Panc1 (cell line): ENCODE measurements around the gene ZBTB46. TPM values are rescaled to one million over a fixed set of nuclear protein-coding genes. Genes with fewer than 3 reads are reported as not detected.

Experiments used
- ATAC-seq: fragments of 200-7000 bp; cut with Tn5 transposase; 2 replicates; pipeline ENCODE4 v1.9.1; 2020; ENCODE audit warnings: mild to moderate bottlenecking, moderate library complexity
- BruUV-seq: library from RNA; stranded (reverse); fragments of 400-500 nt; replicated peaks from 2 replicates; lab custom pipeline; 2021; lab: Mats Ljungman, UMichigan
- CTCF ChIA-PET: fragments of 300-600 bp; sonication (Branson Sonifier 250); formaldehyde crosslinking; loops from one replicate; lab custom pipeline; 2022; ENCODE audit warnings: antibody characterized with exemption; lab: Charles Lee
- POLR2A ChIA-PET: fragments of 300-600 bp; sonication (Branson Sonifier 250); formaldehyde crosslinking; loops from one replicate; lab custom pipeline; 2022; ENCODE audit warnings: antibody characterized with exemption; lab: Charles Lee
- DNase-seq: peaks from one replicate; pipeline ENCODE4 v3.0.0-alpha.2; 2010; ENCODE audit warnings: low read depth, low spot score
- H3K27ac ChIP-seq: 2 replicates; pipeline ENCODE4 v1.5.1; 2011; ENCODE audit warnings: mild to moderate bottlenecking, low read length, inconsistent platforms
- H3K27me3 ChIP-seq: fragments of 200-500 bp; sonication (Bioruptor generic); 2 replicates; pipeline ENCODE4 v1.6.0; 2014; ENCODE audit warnings: low read length, inconsistent platforms; ENCODE audit not compliant: control insufficient read depth, insufficient read depth
- H3K36me3 ChIP-seq: fragments of 200-500 bp; sonication (Bioruptor generic); 2 replicates; pipeline ENCODE4 v1.5.1; 2014; ENCODE audit warnings: inconsistent platforms, mild to moderate bottlenecking, low read length, moderate library complexity; ENCODE audit not compliant: control insufficient read depth, insufficient read depth
- H3K4me1 ChIP-seq: 2 replicates; pipeline ENCODE4 v1.5.1; 2011; ENCODE audit warnings: inconsistent platforms, mild to moderate bottlenecking, low read length, moderate library complexity; ENCODE audit not compliant: control insufficient read depth, insufficient read depth
- H3K4me3 ChIP-seq, 2 experiments: 2 replicates each; pipeline ENCODE4 v1.5.1; 2011 to 2012; ENCODE audit warnings: low read depth in 2 of 2, low read length in 2 of 2, mild to moderate bottlenecking in 2 of 2, inconsistent platforms in 1 of 2, moderate library complexity in 1 of 2
- H3K9me3 ChIP-seq: fragments of 200-500 bp; sonication (Bioruptor generic); 2 replicates; pipeline ENCODE4 v1.5.1; 2014; ENCODE audit warnings: low read depth, mild to moderate bottlenecking, inconsistent platforms, low read length, moderate library complexity; ENCODE audit not compliant: control insufficient read depth, insufficient read depth
- CTCF ChIP-seq: fragments of 450-650 bp; IDR thresholded peaks from 2 replicates; pipeline ENCODE4 v1.5.1; 2017; ENCODE audit warnings: mild to moderate bottlenecking
- POLR2AphosphoS5 ChIP-seq: IDR thresholded peaks from 2 replicates; pipeline ENCODE4 v1.6.1; 2012; ENCODE audit warnings: mild to moderate bottlenecking, low read depth, low read length, moderate library complexity
- REST ChIP-seq, 2 experiments: IDR thresholded peaks; 2 replicates each; pipeline ENCODE4 v1.6.1; 2011 to 2012; ENCODE audit warnings: low read depth in 2 of 2, control low read depth in 1 of 2, low read length in 1 of 2, mild to moderate bottlenecking in 1 of 2, moderate library complexity in 1 of 2; ENCODE audit not compliant: insufficient read depth in 1 of 2
- SIN3A ChIP-seq: IDR thresholded peaks from 2 replicates; pipeline ENCODE4 v1.6.1; 2012; ENCODE audit warnings: low read depth, mild to moderate bottlenecking, low read length, moderate library complexity, borderline replicate concordance; ENCODE audit not compliant: insufficient read depth
- TCF7L2 ChIP-seq: IDR thresholded peaks from 2 replicates; pipeline ENCODE4 v1.6.1; 2011; ENCODE audit warnings: mild to moderate bottlenecking, low read depth, low read length, inconsistent platforms
- in situ Hi-C: cut with HindIII; loops from 2 replicates; pipeline ENCODE4 v1.10.0; 2016; ENCODE audit warnings: low sequenced_read_pairs, low pct_unique_long_range_greater_than_20kb
- intact Hi-C: fragments of 100-400 bp; cut with micrococcal nuclease; formaldehyde crosslinking; loops from one replicate; pipeline ENCODE4 v1.10.0; 2022; ENCODE audit not compliant: unreplicated experiment
- total RNA-seq: library from RNA; stranded (reverse); gene quantifications from one replicate; pipeline ENCODE4 v1.2.1, GENCODE V29; 2021; ENCODE audit not compliant: unreplicated experiment

ZBTB46 gene
- total RNA-seq, 1 experiment from 2014 or later, result 15.2 TPM

GRCh38 chr20:63695424-63696305 lies 135.4 kb downstream of the ZBTB46 start:
- DNase-seq, result no peak
- intact Hi-C loops (no loop called here), in situ Hi-C loops (no loop called here)
- TF ChIP-seq POLR2AphosphoS5 (peak; percentile 3; the same call in 1 of the 2 replicates), CTCF (no peak), REST (IDR thresholded peaks at IDR 0.05; ENCODE audit: insufficient read depth in 1 of 2, low read depth in 2 of 2, low read length in 1 of 2) (no peak)
- ChIA-PET POLR2A (interaction anchor here (0.6 kb wide), 1 partner anchor 280 kb away, joined by 9 read pairs; no protein-coding TSS in a partner anchor), CTCF (no interaction called here)
- peak overlapping the region; percentile 59; the same call in 1 of the 2 replicates for H3K27ac ChIP-seq
- no peaks in the 10 kb centered on the region for H3K9me3 ChIP-seq
- H3K27me3 ChIP-seq, result no peaks in the 10 kb centered on the region
- peaks cover 50% of the 10 kb centered on the region for H3K4me1 ChIP-seq
- no peak overlapping the region for H3K4me3 ChIP-seq
- H3K36me3 ChIP-seq, result no peaks in the 10 kb centered on the region
- no peak for ATAC-seq
- BruUV-seq, result no TSS peak

- Histone ChIP-seq H3K4me3 (no peak overlapping the region), H3K36me3 (no peaks in the 10 kb centered on the region), H3K9me3 (no peaks in the 10 kb centered on the region), H3K27ac (0 out of 2 replicates have a peak overlapping the region, but pooled peaks have one; percentile 23), H3K4me1 (peaks cover 43% of the 10 kb centered on the region), H3K27me3 (no peaks in the 10 kb centered on the region)
- no peak for ATAC-seq
- DNase-seq, result no peak
- no TSS peak for BruUV-seq
- in situ Hi-C loops (no loop called here), intact Hi-C loops (no loop called here)
- TF ChIP-seq REST (IDR thresholded peaks at IDR 0.05; ENCODE audit: insufficient read depth in 1 of 2, low read depth in 2 of 2, low read length in 1 of 2) (no peak), SIN3A (no peak), TCF7L2 (no peak), POLR2AphosphoS5 (no peak), CTCF (no peak)
- ChIA-PET POLR2A (no interaction called here), CTCF (no interaction called here)
These were observed 136.3 kb downstream of the ZBTB46 start for GRCh38 chr20:63694584-63695423.
